ENCODE results near the gene STAC3. TPM values are rescaled to one million over a fixed set of nuclear protein-coding genes. Genes with fewer than 3 reads are reported as not detected.

Gene STAC3
- total RNA-seq, 1 donor from 2014 or later = 0.74 TPM

GRCh38 chr12:57222286-57223190 lies 28.4 kb downstream of the STAC3 start:
- Histone ChIP-seq H3K4me3 (no peak overlapping the region), H3K9me3 (no peaks in the 10 kb centered on the region), H3K27ac (no peak overlapping the region), H3K36me3 (no peaks in the 10 kb centered on the region), H3K27me3 (peaks cover 7% of the 10 kb centered on the region), H3K4me1 (peaks cover 27% of the 10 kb centered on the region)
- intact Hi-C loops (cut with DNase I) = no loop called here
- TF ChIP-seq POLR2A (IDR thresholded peaks at IDR 0.05) (no peak), CTCF (IDR thresholded peaks at IDR 0.05) (no peak), POLR2AphosphoS5 (IDR thresholded peaks at IDR 0.05; ENCODE audit: insufficient read depth in 1 of 2, low read depth in 1 of 2) (no peak)
- DNase-seq (ENCODE audit: extremely low spot score in 2 of 2) = no peak

GRCh38 chr12:57221169-57221917 lies 29.6 kb downstream of the STAC3 start:
- peaks cover 7% of the 10 kb centered on the region for H3K27me3 ChIP-seq
- H3K9me3 ChIP-seq = no peaks in the 10 kb centered on the region
- intact Hi-C loops (cut with DNase I) = no loop called here
- no peak overlapping the region for H3K4me3 ChIP-seq
- peaks cover 31% of the 10 kb centered on the region for H3K4me1 ChIP-seq
- H3K27ac ChIP-seq = no peak overlapping the region
- no peak for TF ChIP-seq POLR2AphosphoS5 (IDR thresholded peaks at IDR 0.05; ENCODE audit: insufficient read depth in 1 of 2, low read depth in 1 of 2)
- no peak for TF ChIP-seq CTCF (IDR thresholded peaks at IDR 0.05)
- no peak for TF ChIP-seq POLR2A (IDR thresholded peaks at IDR 0.05)
- no peak for DNase-seq (ENCODE audit: extremely low spot score in 2 of 2)
- no peaks in the 10 kb centered on the region for H3K36me3 ChIP-seq

- Histone ChIP-seq H3K4me1 (peaks cover 37% of the 10 kb centered on the region), H3K27me3 (peaks cover 7% of the 10 kb centered on the region), H3K9me3 (no peaks in the 10 kb centered on the region), H3K4me3 (no peak overlapping the region), H3K27ac (no peak overlapping the region), H3K36me3 (no peaks in the 10 kb centered on the region)
- intact Hi-C loops (cut with DNase I) = no loop called here
- TF ChIP-seq POLR2A (IDR thresholded peaks at IDR 0.05) = no peak
- no peak for TF ChIP-seq POLR2AphosphoS5 (IDR thresholded peaks at IDR 0.05; ENCODE audit: insufficient read depth in 1 of 2, low read depth in 1 of 2)
- no peak for TF ChIP-seq CTCF (IDR thresholded peaks at IDR 0.05)
- no peak for DNase-seq (ENCODE audit: extremely low spot score in 2 of 2)
Observed at GRCh38 chr12:57220770-57221168, 30.2 kb downstream of the STAC3 start.

DNA sequence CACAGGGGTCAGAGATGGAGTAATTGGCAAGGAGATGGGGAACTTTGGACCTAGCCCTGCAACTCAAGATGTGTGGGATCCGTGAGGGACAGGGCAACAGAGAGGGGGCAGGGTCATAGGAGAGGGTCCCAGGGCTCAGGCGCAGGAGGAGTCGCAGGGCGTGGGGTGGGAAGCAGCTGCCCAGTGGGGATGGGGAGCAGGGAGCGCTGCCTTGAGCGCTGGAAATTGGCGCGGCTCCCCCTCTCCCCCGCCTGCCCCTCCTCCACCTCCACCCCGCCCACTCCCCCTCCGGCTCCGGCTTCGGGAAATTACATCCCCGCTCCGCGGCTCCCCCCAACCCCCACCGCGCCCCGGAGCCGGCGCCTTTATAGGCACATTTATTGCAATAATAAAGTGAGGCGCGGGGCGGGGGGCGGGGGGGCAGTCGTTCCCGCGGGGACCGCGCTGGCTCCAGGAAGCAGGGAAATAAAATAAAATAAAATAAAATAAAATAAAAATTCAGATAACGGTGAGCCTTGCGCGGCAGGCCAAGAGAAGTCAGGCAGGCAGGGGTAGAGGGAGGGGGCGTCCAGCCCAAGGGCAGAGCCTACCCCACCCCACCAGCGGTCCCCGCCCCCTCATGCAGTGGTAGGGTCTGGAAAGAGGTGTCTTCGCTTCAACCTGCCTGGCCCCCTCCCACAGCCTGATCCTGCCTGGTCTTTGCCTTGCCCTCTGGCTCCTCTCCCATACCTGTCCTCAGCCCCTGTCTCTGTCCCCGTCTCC lies 30.8 kb downstream of the STAC3 start:
- TF ChIP-seq POLR2A (IDR thresholded peaks at IDR 0.05) = no peak
- no peak for TF ChIP-seq CTCF (IDR thresholded peaks at IDR 0.05)
- TF ChIP-seq POLR2AphosphoS5 (IDR thresholded peaks at IDR 0.05; ENCODE audit: insufficient read depth in 1 of 2, low read depth in 1 of 2) = no peak
- Histone ChIP-seq H3K27me3 (peaks cover 7% of the 10 kb centered on the region), H3K27ac (no peak overlapping the region), H3K4me1 (peaks cover 36% of the 10 kb centered on the region), H3K9me3 (no peaks in the 10 kb centered on the region), H3K4me3 (no peak overlapping the region), H3K36me3 (no peaks in the 10 kb centered on the region)
- intact Hi-C loops (cut with DNase I) = no loop called here
- DNase-seq (ENCODE audit: extremely low spot score in 2 of 2) = no peak
